HuH-7.5 (cell line): ENCODE results near the gene PPA1.
"Not testable (repeated sequence)": the region's sequence is repeated elsewhere in the genome, so short reads cannot be mapped to it uniquely, and the experiment has no call there.

Experiments used
- DNase-seq: peaks from one replicate; pipeline ENCODE4 v3.0.0; 2011; ENCODE audit warnings: low spot score

The PPA1 gene

DNA sequence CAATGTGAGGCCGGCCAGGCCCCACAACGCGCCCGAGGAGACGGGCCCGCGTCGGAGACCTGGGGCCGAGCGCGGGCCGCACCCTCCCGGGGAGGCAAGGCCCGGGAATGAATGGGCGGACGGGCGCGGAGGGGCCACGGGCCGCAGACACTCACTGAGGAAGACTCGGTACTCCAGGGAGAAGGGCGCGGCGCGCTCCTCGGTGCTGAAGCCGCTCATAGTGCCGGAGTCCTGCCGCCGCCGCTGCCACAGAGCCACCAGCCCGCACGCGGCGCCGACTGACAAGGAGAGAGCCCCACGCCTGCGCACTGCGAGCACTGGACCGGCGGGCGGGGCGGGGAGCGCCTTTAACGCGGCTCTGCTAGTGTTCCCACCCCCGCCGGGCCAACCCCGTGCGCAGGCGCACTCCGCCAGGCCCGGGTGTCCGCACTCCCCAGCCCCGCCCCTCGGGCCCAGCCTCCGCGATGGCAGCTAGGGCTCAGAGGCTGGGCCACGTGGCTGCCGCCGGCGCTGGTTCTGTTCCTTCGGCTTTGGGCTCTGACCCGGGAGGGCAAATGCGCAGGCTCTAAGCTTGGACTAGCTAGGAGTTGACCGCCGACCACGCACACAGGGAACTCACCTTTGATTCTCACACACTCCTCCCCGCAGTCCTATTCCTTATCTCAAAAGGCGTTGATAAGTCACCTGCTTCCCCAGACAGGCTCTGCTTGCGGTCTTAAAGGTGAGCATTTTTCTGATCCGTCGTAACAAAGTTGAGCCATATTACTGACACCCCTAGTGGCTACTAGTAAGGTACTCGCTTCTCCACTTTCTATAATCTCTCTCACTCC, at the start of gene PPA1:
PPA1 (minus strand) TSS at position 321 of the 830 bp plus-strand sequence; CDS start at position 219, 102 bp downstream.
- DNase-seq: peak; percentile 92

DNA sequence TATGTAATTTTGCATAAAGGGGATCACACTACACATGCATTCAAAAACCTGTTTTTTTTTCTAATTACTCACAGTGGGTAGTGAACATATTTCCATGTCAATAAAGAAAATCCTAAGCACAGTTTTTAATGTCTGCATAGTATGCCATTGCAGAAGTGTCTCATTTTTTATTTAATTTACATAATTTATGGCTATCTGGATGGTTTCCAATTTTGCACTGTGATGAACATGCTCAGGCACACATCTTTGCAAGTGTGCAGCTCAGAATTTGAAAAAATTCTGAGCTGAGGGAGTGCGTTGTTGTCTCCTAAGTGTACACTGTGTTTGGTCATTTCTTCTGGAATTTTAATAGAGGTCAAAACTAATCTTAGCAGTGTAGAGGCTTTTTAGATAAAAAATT, 48.4 kb upstream of the PPA1 start:
- no peak for DNase-seq

DNA sequence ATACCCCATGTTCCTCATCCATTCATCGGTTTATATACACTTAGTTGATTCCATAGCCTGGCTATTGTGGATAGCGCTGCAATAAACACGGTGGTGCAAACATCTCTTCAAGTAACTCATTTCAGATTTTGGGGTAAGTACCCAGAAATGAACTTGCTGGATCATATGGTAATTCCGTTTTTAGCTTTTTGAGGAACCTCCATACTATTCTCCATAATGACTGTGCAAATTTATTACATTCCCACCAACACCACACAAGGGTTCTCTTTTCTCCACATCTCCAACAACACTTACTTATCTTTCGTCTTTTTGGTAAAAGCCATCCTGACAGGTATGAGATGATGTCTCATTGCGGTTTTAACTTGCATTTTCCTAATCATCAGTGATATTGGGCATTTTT, 46.9 kb upstream of the PPA1 start:
- DNase-seq: no peak

DNA sequence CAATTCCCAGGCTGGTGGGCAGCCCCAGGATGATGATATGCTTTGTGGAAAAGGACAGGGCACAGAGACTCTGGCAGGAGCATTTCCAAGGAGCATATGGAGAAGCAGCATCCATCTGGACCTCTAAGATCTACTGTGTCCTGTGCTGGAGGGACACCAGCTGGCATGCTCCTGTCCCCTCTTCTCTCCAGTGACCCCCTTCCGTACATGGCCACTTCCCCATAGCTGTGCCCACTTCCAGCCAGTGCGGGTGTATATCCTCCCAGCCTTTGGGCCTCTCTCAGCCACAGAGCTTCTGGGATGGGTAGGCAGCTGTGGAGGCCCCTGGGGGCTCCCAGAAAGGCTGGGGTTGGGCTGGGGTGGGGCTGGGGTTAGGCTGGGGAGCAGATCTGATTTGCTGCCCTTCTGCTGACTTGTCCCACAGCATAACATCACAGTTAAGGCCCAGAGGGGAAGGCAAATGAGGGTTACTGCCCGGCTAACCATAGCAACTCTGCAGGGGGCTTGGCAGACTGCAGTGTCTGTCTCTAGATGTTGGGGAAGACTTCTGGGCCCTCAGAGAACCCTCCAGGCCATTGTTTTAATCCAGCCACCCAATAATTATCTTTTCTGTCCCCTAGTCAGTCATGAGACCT, 44.3 kb upstream of the PPA1 start:
- DNase-seq: no peak

DNA sequence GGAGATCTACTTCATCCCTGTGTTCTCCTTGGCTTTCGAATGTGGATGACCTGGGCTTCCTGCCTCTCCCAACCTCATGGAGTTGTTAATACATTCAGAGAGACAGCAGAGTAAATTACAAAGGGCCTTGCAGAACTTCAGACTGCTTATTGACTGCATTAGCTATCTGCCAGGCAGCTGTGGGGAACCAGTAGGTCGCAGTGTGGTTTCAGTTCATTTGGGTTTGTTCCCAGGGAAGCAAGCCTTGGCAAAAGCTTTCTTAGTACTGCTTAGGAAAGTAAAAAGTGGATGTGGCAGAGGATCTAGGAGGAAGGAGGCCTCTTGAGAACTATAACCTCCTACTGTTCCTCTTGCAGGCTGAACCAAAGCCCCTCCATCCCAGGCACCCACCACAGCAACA, 41.4 kb upstream of the PPA1 start:
- DNase-seq: no peak

DNA sequence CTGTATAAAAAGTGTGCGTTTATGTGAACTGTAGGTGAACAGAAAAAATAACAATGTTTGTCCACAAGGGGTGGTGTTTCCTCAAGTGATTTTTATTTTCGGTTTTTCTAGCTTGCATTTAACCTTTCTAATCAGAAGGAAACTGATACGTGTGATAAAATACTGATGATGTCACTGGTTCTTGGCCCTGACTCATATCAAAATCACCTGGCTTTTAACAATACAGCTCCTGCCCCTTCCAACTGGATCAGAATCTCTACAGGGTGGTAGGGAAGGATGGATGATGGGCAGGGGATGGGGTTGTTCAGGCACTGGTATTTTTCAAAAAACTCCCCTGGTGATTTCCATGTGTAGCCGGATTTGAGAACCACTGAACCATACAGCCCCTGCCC, 39.7 kb upstream of the PPA1 start:
- DNase-seq: no peak

DNA sequence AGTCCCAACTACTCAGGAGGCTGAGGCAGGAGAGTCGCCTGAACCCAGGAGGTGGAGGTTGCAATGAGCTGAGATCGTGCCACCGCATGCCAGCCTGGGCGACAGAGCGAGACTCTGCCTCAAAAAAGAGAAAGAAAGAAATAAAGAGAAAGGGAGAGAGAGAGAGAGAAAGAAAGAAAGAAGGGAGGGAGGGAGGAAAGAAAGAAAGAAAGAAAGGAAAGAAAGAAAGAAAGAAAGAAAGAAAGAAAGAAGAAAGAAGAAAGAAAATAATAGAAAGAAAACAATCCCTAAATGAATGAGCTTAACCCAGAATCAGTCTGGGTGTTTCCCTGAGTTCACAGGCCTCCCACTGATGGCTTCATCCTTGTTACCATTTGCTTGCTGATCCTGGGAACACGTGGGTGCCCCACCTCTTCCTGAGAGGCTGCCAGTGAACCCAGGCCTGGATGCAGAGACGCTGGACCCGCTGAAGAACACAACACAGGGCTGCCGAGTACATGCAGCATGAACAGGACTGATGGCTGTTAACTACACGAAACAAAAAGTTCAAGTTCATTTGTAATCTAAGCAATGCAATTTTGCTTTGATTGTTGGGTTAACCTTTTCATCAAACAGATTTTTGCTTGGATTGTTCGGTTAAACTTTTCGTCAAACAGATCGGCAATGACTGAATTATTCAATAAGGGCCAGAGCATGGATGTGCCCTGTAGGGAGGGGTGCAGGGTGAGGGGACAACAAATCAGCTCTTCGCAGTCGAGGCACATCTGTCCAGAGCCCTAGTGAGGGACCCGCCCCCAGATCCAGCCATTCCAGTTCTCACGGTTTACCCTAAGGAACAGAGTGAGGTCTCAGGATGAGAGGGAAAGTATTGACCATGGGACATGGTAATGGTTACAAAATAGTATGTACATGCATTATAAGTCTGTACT, 39.0 kb upstream of the PPA1 start:
- no peak for DNase-seq

DNA sequence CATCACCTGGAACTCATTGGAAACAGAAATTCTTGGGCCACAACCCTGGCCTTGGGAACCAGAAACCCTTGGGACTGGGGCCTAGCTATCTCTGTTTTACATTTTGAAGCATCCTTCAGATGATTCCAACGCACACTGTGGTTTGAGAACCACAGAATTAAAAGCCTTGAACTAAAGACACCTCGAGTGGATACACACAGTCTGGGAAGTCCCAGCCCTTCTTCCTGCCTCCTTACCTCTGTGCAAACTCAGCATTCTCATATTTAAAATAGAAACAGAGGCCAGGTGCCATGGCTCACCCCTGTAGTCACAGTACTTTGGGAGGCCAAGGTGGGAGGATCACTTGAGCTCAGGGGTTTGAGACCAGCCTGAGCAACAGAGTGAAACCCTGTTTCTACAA, 37.7 kb upstream of the PPA1 start:
- DNase-seq: no peak

DNA sequence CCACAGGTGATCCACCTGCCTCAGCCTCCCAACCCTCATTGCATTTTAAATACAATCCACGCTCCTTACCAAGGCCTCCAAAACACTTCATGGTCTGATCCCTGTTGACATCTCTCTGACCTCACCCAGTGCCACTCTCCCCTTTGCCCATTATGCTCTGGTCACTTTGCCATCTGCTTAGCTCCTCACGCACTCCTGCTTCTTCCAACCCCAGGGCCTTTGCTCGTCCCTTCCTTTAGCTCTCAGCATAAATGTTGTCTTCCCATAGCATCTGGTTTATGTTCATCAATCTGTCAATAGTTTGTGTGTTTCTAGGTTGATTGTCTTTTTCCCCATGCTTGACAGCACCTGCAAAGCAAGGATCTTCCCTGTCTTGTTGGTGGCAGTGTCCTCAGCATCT, 36.5 kb upstream of the PPA1 start:
- no peak for DNase-seq

DNA sequence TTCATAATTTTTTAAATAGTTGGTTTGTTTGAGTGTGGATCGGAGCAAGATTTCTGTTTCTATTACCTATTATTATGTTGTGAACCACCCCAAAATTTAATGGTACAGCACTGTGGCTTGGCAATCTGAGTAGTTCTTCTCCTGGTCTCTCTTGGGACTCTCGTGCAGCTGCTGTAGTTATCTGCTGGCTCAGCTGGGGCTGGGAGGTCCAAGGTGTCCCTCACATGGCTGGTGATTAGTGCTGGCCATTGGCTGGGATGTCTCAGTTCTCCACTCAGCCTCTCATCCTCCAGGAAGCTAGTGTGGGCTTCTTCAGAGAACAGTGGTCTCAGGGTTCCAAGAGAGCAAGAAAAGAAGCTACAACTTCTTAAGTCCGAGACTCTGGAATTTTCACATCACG, 35.1 kb upstream of the PPA1 start:
- DNase-seq: no peak

DNA sequence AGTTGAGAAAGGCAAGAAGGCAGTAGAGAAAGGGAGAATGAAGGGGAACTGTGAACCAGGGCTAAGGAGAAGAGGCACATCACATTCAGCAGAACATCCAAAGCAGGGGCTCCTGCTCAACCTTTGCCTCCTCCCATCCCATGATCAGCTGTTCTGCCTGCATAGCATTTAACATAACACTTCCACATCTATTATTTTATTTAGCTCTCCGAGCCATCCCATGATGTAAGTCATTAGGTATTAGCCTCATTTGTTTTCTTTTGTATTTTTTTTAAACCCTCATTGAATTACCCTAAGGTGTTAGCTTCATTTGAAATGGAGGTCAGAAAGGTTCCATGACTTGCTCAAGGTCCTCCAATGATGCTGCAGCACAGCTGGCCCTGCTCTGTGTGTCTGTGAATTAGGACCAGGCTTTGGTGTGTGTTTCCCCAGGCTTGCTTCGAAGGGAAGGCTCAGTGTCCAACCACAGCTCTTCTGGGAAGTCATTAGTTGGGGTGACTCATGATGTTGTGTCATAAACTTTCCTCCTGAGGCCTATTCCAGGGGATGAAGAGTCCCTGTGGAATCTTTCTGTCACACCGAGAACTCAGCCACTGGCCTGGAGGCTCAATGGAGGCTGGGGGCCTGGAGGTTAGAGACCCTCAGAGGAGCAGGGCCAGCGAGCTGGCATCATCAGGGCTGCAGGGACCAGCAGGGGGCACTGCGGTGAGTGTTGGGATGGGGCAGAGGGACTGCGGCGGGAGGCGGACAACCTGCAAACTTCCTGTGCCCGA, 34.1 kb upstream of the PPA1 start:
- DNase-seq: no peak

DNA sequence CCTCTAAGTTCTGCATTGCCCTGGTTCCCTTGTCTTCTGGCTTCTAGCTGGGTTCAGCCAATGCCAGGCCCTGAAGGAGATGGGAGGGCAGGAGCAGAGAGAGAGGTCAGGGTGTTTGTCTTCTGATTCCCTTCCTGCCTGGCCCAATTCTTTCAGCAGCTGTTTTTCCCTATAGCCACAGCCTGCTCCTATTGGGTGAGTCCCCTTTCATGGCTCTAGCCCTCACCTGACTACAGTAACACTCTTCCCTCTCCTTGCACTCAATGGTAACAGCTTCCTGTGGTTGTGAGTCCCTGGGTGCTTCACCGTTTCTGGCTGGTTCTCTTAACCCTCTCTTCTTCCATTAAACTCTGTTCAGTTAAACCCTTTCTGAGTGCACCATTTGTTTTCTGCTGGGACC, 33.5 kb upstream of the PPA1 start:
- DNase-seq: no peak

DNA sequence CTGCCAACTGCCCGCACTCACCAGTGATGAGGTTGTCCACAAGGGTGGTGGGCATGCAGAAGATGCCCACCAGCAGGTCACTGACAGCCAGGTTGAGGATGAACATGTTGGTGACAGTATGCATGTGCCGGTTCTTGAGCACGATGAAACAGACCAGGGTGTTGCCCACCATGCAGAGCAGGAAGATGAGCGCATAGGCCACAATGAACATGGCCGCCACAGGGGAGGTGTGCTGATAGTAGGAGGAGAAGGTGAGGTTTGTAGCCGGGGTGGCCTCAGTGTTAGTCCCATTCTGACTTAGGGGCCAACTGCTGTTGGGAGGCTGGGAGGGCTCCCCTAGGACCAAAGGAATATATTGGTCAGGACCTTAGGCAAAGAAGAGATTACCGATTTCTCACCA, 32.8 kb upstream of the PPA1 start:
- DNase-seq: no peak

DNA sequence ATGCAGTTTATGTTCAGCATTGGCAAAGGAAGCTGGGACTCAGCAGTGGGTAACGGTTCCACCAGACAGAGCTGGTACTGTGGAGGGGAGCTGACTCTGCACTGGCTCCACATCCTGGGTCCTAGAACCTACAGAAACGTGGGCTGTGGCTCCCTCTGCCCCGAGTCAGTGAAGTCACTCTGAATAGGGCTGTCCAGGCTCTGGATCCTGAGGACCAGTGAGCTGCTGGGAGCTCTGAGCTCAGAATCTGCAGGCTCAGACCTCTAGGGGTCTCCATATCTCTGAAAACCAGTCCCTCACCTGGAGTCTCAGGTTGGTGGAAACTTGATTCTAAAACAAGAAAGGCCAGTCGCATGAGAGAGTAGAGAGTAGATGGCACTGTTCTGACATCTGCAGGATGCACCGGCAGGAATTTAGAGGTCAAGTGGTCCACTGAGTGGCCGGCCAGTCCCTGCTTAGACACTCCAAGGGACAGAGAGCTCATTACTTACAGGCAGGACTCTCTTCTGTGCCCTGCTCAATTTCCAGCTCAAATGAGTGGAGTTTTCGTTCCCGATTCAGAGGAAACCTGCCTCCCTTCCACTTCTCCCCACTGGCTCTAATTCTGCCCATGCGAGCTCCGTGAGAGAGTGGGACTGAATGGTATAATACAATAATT, 31.9 kb upstream of the PPA1 start:
- DNase-seq: peak; percentile 67

DNA sequence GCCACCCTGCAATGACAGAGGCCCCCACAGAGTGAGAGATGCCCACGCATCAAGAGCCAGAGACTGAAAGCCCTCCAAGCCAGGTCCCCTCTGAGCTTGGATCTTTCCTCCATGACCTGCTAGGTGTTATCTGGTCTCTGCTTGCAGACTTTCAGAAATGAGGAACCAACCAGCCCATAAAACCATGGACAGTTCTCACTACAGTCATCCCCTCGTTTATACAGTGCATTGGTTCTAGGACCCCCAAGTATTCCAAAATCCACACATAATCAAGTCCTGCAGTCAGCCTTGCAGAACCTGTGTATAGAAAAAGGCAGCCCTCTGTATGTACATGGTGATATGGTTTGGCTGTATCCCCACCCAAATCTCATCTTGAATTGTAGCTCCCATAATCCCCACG, 27.5 kb upstream of the PPA1 start:
- no peak for DNase-seq

DNA sequence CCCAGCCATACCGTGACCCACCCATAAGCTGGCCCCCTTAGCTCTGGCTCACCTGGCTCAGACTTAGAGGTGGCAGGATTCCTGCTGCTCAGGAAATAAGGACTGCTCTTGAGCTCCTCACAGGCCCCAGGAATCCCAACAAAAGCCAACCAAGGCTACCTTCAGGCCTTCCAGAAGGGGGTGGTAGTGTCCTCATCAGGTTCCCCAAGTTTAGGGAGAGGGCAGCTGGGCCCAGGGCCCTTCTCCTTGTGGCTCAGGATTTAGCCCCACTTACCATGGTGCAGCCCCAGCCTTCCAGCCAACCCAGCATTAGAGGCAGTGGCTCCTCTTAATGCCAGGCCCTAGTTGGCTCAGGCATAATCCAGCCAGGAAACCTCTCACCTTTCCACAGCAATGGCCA, 27.0 kb upstream of the PPA1 start:
- no peak for DNase-seq

DNA sequence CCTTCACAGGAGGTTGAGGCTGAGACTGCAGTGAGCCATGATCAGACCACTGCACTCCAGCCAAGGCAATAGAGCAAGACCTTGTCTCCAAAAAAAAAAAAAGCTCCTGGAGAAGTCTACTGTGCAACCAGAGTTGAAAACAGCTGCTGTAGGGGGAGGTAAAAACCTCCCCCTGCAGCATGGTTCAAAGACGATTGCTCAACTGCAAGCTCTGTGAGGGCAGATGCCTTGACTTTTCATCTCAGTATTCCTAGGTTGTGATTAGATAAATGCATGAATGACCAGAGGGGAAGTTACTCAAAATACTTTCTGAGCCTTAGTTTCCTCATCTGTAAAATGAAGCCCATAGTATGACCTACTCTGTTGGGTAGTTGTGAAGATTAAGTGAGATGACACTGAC, 25.0 kb upstream of the PPA1 start:
- no peak for DNase-seq

DNA sequence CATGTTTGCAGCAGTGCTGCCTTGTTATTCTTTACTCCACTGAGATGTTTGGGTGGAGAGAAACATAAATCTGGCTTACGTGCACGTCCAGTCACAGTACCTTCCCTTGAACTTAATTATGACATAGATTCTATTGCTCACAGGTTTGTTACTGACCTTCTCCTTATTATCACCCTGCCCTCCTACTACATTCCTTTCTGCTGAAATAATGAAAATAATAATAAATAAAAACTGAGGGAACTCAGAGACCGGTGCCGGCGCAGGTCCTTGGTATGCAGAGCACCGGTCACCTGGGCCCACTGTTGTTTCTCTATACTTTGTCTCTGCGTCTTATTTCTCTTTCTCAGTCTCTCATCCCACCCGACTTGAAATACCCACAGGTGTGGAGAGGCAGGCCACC, 24.6 kb upstream of the PPA1 start:
- not testable (repeated sequence) for DNase-seq

DNA sequence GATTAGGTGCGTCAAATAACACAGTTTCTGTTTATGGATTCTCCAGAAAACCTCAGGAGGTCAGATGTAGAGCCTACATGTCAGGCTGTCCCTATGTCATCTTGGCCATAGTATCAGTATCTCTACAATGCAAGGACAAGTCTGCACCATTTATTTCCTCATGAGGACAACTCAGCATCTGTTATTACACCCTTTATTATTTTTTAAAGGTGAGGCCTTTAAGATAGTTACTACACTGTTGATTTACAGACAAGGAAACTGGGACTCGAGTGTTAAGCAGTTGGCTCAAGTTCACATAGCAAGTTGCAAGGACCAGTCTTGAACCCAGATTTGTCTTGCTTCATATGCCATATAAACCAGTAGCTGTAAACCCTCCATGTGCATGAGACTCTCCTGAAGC, 23.2 kb upstream of the PPA1 start:
- no peak for DNase-seq

DNA sequence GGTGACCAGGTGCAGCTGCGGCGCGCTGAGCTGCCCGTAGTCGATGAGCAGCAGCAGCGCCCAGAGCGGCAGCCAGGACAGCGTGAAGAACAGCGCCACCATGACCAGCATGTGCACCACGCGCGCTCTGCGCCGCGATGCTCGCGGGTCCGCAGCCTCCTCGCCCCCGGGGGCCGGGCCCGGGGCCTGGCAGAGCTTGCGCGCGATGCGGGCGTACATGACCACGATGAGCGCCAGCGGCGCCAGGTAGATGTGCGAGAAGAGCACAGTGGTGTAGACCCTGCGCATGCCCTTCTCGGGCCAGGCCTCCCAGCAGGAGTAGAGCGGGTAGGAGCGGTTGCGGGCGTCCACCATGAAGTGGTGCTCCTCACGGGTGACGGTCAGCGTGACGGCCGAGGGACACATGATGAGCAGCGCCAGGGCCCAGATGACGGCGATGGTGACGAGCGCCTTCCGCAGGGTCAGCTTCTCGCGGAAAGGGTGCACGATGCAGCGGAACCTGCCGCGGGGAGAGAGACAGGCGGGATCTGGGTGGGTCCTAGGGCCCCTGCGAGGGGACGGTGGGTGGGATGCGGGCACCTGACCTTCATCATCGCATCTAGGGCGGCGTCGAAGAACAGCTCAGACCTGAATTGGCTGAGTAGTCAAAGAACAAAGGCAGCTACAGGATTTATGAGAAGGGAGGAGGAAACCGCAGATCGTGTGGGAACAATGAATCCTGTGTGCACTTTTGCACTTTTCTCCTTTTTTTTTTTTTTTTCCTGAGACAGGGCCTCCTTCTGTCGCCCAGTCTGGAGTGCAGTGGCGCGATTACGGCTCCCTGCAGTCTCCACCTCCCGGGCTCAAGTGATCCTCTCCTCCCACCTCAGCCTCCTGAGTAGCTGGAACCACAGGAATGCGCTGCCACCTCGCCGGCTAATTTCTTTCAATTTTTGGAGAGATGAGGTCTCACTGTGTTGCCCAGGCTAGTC, 22.4 kb upstream of the PPA1 start:
- no peak for DNase-seq
